A673 (cell line): ENCODE measurements around the gene HNRNPC. TPM values are rescaled to one million over a fixed set of nuclear protein-coding genes. Genes with fewer than 3 reads are reported as not detected.

Experiments used
- BruUV-seq: library from RNA; stranded (reverse); fragments of 400-500 nt; replicated peaks from 2 replicates; lab custom pipeline; 2021; lab: Mats Ljungman, UMichigan
- CTCF ChIA-PET: fragments of 300-600 bp; sonication (Branson Sonifier 250); formaldehyde crosslinking; loops from one replicate; lab custom pipeline; 2022; ENCODE audit warnings: antibody characterized with exemption; lab: Charles Lee
- POLR2A ChIA-PET: fragments of 300-600 bp; sonication (Branson Sonifier 250); formaldehyde crosslinking; loops from one replicate; lab custom pipeline; 2022; ENCODE audit warnings: antibody characterized with exemption; ENCODE audit not compliant: low non-redundant PET; lab: Charles Lee
- DNase-seq: peaks from one replicate; pipeline ENCODE4 v3.0.0-alpha.2; 2015; ENCODE audit warnings: low spot score
- H3K27ac ChIP-seq: fragments of 200-600 bp; sonication (generic); 2 replicates; pipeline ENCODE4 v1.5.1; 2016; ENCODE audit warnings: mixed run types, low read depth, mild to moderate bottlenecking, mixed read lengths, antibody characterized with exemption, low read length; ENCODE audit not compliant: poor library complexity, severe bottlenecking
- H3K27me3 ChIP-seq: fragments of 200-600 bp; sonication (generic); replicated peaks from 2 replicates; pipeline ENCODE4 v1.6.1; 2017; ENCODE audit warnings: mixed run types, low read depth, mild to moderate bottlenecking, mixed read lengths, antibody characterized with exemption, low read length; ENCODE audit not compliant: insufficient read depth, poor library complexity
- H3K36me3 ChIP-seq: fragments of 200-600 bp; sonication (generic); 2 replicates; pipeline ENCODE4 v1.6.1; 2016; ENCODE audit warnings: mixed run types, mild to moderate bottlenecking, mixed read lengths, antibody characterized with exemption, low read length; ENCODE audit not compliant: insufficient read depth, poor library complexity, severe bottlenecking
- H3K4me1 ChIP-seq: fragments of 200-600 bp; sonication (generic); 2 replicates; pipeline ENCODE4 v1.6.1; 2017; ENCODE audit warnings: mixed run types, mild to moderate bottlenecking, mixed read lengths, antibody characterized with exemption, low read length; ENCODE audit not compliant: insufficient read depth, poor library complexity, severe bottlenecking
- H3K4me3 ChIP-seq: fragments of 200-600 bp; sonication (generic); 2 replicates; pipeline ENCODE4 v1.5.1; 2016; ENCODE audit warnings: low read depth, mixed run types, mild to moderate bottlenecking, mixed read lengths, low read length; ENCODE audit not compliant: poor library complexity, severe bottlenecking
- H3K9me3 ChIP-seq: fragments of 200-600 bp; sonication (generic); 2 replicates; pipeline ENCODE4 v1.6.1; 2016; ENCODE audit warnings: mixed run types, low read depth, mild to moderate bottlenecking, mixed read lengths, antibody characterized with exemption, low read length; ENCODE audit not compliant: poor library complexity, severe bottlenecking
- EZH2 ChIP-seq: fragments of 200-600 bp; sonication (generic); IDR thresholded peaks from 2 replicates; pipeline ENCODE4 v1.6.1; 2017; ENCODE audit warnings: borderline replicate concordance, low read depth, mild to moderate bottlenecking, mixed read lengths, antibody characterized with exemption, low read length; ENCODE audit not compliant: poor library complexity, severe bottlenecking
- intact Hi-C: fragments of 100-400 bp; cut with micrococcal nuclease; formaldehyde crosslinking; loops from one replicate; pipeline ENCODE4 v1.10.0; 2022; ENCODE audit not compliant: unreplicated experiment
- total RNA-seq: library from RNA; stranded (reverse); gene quantifications from 2 replicates; pipeline ENCODE4 v1.2.3, GENCODE V29; 2021
- TF ChIP-seq, protein P1 (sequence below): fragments of 300-800, 200-600 bp; sonication (generic); conservative IDR thresholded peaks from 2 replicates; pipeline ENCODE4 v1.5.1; 2017; ENCODE audit warnings: low read depth, mild to moderate bottlenecking, antibody characterized with exemption, low read length, moderate library complexity, mixed read lengths

HNRNPC gene
- total RNA-seq, 1 experiment from 2014 or later = 949 TPM

DNA sequence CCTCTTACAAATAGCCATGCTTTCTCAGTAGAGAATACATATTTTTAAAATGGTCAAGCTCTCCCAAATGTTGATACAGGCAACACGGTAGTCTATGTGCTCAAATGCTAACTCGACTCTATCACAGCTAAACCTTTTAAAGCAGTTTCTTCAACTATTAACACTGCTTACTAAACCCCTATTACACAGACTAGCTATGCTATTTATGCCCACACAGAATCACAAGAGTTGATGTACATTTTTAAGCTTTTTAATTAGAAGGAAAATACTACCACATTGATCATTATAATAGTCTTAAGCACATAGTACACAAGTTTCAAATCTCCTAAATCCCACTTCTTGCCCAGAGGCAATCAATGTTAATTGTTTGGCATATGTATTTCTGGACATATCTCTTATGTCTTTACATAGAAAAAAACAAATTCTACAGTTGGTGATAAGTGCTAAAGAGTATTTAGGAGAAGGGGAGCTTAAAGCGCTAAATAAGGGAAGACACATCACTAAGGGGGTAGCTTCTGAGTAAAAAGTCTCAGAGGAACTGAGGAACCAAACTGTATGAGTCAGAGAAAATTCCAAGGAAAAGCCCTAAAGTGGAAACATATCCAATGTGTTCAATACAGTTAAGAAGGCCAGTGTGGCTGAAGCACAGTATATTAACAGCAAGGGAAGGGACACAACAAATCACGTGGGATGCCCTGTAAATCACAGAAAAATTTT lies 13.7 kb downstream of the HNRNPC start:
- no peak overlapping the region for H3K27ac ChIP-seq
- peaks cover 35% of the 10 kb centered on the region for H3K4me1 ChIP-seq
- peaks cover 98% of the 10 kb centered on the region for H3K36me3 ChIP-seq
- ChIA-PET POLR2A (interaction anchor here (0.7 kb wide), 1 partner anchor 10 kb away, joined by 3 read pairs; no protein-coding TSS in a partner anchor), CTCF (no interaction called here)
- no peak for DNase-seq
- H3K4me3 ChIP-seq = no peak overlapping the region
- intact Hi-C loops = no loop called here
- H3K27me3 ChIP-seq = no peaks in the 10 kb centered on the region
- TF ChIP-seq, protein P1, sequence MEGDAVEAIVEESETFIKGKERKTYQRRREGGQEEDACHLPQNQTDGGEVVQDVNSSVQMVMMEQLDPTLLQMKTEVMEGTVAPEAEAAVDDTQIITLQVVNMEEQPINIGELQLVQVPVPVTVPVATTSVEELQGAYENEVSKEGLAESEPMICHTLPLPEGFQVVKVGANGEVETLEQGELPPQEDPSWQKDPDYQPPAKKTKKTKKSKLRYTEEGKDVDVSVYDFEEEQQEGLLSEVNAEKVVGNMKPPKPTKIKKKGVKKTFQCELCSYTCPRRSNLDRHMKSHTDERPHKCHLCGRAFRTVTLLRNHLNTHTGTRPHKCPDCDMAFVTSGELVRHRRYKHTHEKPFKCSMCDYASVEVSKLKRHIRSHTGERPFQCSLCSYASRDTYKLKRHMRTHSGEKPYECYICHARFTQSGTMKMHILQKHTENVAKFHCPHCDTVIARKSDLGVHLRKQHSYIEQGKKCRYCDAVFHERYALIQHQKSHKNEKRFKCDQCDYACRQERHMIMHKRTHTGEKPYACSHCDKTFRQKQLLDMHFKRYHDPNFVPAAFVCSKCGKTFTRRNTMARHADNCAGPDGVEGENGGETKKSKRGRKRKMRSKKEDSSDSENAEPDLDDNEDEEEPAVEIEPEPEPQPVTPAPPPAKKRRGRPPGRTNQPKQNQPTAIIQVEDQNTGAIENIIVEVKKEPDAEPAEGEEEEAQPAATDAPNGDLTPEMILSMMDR = no peak
- TF ChIP-seq EZH2 = no peak
- no peaks in the 10 kb centered on the region for H3K9me3 ChIP-seq
- no TSS peak for BruUV-seq

DNA sequence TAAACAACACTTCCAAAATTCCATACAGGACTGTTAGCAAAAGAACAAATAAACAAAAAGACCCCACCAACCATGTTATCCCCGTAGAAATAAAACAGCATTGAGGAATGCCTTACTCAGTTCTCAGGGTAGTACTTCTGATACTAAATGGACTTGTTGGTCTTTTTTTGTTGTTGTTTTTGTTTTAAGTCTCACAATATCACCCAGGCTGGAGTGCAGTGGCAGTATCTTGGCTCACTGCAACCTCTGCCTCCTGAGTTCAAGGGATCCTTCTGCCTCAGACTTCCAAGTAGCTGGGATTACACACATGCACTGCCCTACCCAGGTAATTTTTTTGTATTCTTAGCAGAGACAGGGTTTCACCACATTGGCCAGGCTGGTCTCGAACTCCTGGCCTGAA lies 17.1 kb downstream of the HNRNPC start:
- intact Hi-C loops = no loop called here
- CTCF ChIA-PET = no interaction called here
- no peak overlapping the region for H3K4me3 ChIP-seq
- H3K9me3 ChIP-seq = no peaks in the 10 kb centered on the region
- TF ChIP-seq, protein P1 = no peak
- TF ChIP-seq EZH2 = no peak
- H3K27ac ChIP-seq = no peak overlapping the region
- no TSS peak for BruUV-seq
- DNase-seq = no peak
- H3K36me3 ChIP-seq = peaks cover 96% of the 10 kb centered on the region
- peaks cover 14% of the 10 kb centered on the region for H3K4me1 ChIP-seq
- POLR2A ChIA-PET = no interaction called here
- H3K27me3 ChIP-seq = no peaks in the 10 kb centered on the region

DNA sequence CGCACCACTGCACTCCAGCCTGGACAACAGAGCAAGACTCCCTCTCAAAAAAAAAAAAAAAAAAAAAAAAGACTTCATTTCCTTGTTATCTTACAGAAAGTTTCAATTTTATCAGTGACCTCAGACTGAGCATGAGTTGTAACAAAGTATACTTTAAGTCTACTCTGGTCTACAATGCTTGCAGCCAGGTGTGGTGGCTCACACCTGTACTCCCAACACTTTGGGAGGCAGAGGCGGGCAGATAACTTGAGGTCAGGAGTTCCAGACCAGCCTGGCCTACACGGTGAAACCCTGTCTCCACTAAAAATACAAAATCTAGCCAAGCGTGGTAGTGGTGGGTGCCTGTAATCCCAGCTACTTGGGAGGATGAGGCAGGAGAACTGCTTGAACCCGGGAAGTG lies 18.0 kb downstream of the HNRNPC start:
- BruUV-seq = no TSS peak
- no peak overlapping the region for H3K4me3 ChIP-seq
- DNase-seq = no peak
- ChIA-PET POLR2A (no interaction called here), CTCF (no interaction called here)
- peaks cover 96% of the 10 kb centered on the region for H3K36me3 ChIP-seq
- H3K9me3 ChIP-seq = no peaks in the 10 kb centered on the region
- no peaks in the 10 kb centered on the region for H3K27me3 ChIP-seq
- TF ChIP-seq EZH2 = no peak
- TF ChIP-seq, protein P1 = no peak
- H3K4me1 ChIP-seq = peaks cover 20% of the 10 kb centered on the region
- no peak overlapping the region for H3K27ac ChIP-seq
- intact Hi-C loops = no loop called here
